ENCODE measurements around the gene LHCGR. TPM values are rescaled to one million over a fixed set of nuclear protein-coding genes. Genes with fewer than 3 reads are reported as not detected.

Gene LHCGR
- total RNA-seq, 2 experiments from 2014 or later = not detected

- ChIA-PET POLR2A (interaction anchor here (1.3 kb wide), 1 partner anchor 12 kb away, joined by 5 read pairs; no protein-coding TSS in a partner anchor), CTCF (ENCODE audit: unreplicated experiment) (no interaction called here)
These were observed 40.3 kb downstream of the LHCGR start for GRCh38 chr2:48715042-48715899.

GRCh38 chr2:48714245-48714644 is 41.3 kb downstream of the LHCGR start:
- Histone ChIP-seq H3K79me2 (ENCODE audit: insufficient read depth, low read depth, low read length) (no peaks in the 10 kb centered on the region), H3K27ac (ENCODE audit: low read depth, low read length, poor library complexity, severe bottlenecking) (no peak overlapping the region), H2AFZ (ENCODE audit: low read length) (no peak overlapping the region), H3K36me3 (ENCODE audit: insufficient read depth, low read length) (no peaks in the 10 kb centered on the region), H3K4me3 (ENCODE audit: low read depth, low read length, poor library complexity, severe bottlenecking) (no peak overlapping the region), H3K4me2 (ENCODE audit: low read length) (no peak overlapping the region), H4K20me1 (ENCODE audit: insufficient read depth, low read length) (no peaks in the 10 kb centered on the region), H3K4me1 (ENCODE audit: insufficient read depth, low read length, poor library complexity, severe bottlenecking) (no peaks in the 10 kb centered on the region), H3K9me2 (ENCODE audit: insufficient read depth, low read length) (no peaks in the 10 kb centered on the region), H3K9me3 (ENCODE audit: low read length) (no peaks in the 10 kb centered on the region)
- no peak for TF ChIP-seq CTCF (conservative IDR thresholded peaks at IDR 0.05; ENCODE audit: low read length)
- no peak for TF ChIP-seq EZH2phosphoT487 (IDR thresholded peaks at IDR 0.05; ENCODE audit: borderline replicate concordance, low read depth, low read length)
- no TSS peak for BruUV-seq (replicated peaks)
- ChIA-PET CTCF (ENCODE audit: unreplicated experiment) (no interaction called here), POLR2A (no interaction called here)
- no peak for DNase-seq (ENCODE audit: low spot score)
- intact Hi-C loops (cut with micrococcal nuclease; ENCODE audit: unreplicated experiment) = no loop called here

More at GRCh38 chr2:48715042-48715899, 40.3 kb downstream of the LHCGR start:
- no peaks in the 10 kb centered on the region for H3K9me3 ChIP-seq (ENCODE audit: low read length)
- H4K20me1 ChIP-seq (ENCODE audit: insufficient read depth, low read length) = no peaks in the 10 kb centered on the region
- no peaks in the 10 kb centered on the region for H3K4me1 ChIP-seq (ENCODE audit: insufficient read depth, low read length, poor library complexity, severe bottlenecking)
- no peak overlapping the region for H3K4me3 ChIP-seq (ENCODE audit: low read depth, low read length, poor library complexity, severe bottlenecking)
- H3K27ac ChIP-seq (ENCODE audit: low read depth, low read length, poor library complexity, severe bottlenecking) = no peak overlapping the region
- H3K36me3 ChIP-seq (ENCODE audit: insufficient read depth, low read length) = no peaks in the 10 kb centered on the region
- no peak overlapping the region for H2AFZ ChIP-seq (ENCODE audit: low read length)
- no TSS peak for BruUV-seq (replicated peaks)
- TF ChIP-seq CTCF (conservative IDR thresholded peaks at IDR 0.05; ENCODE audit: low read length) (no peak), EZH2phosphoT487 (IDR thresholded peaks at IDR 0.05; ENCODE audit: borderline replicate concordance, low read depth, low read length) (no peak)
- no peaks in the 10 kb centered on the region for H3K79me2 ChIP-seq (ENCODE audit: insufficient read depth, low read depth, low read length)
- intact Hi-C loops (cut with micrococcal nuclease; ENCODE audit: unreplicated experiment) = no loop called here
- no peak for DNase-seq (ENCODE audit: low spot score)
- H3K4me2 ChIP-seq (ENCODE audit: low read length) = no peak overlapping the region
- no peaks in the 10 kb centered on the region for H3K9me2 ChIP-seq (ENCODE audit: insufficient read depth, low read length)

- BruUV-seq (replicated peaks) = no TSS peak
- Histone ChIP-seq H3K4me3 (ENCODE audit: low read depth, low read length, poor library complexity, severe bottlenecking) (no peak overlapping the region), H3K4me1 (ENCODE audit: insufficient read depth, low read length, poor library complexity, severe bottlenecking) (no peaks in the 10 kb centered on the region), H3K4me2 (ENCODE audit: low read length) (no peak overlapping the region), H3K9me3 (ENCODE audit: low read length) (no peaks in the 10 kb centered on the region), H3K79me2 (ENCODE audit: insufficient read depth, low read depth, low read length) (no peaks in the 10 kb centered on the region), H3K36me3 (ENCODE audit: insufficient read depth, low read length) (no peaks in the 10 kb centered on the region), H2AFZ (ENCODE audit: low read length) (no peak overlapping the region), H3K27ac (ENCODE audit: low read depth, low read length, poor library complexity, severe bottlenecking) (no peak overlapping the region), H4K20me1 (ENCODE audit: insufficient read depth, low read length) (no peaks in the 10 kb centered on the region), H3K9me2 (ENCODE audit: insufficient read depth, low read length) (no peaks in the 10 kb centered on the region)
- DNase-seq (ENCODE audit: low spot score) = no peak
- intact Hi-C loops (cut with micrococcal nuclease; ENCODE audit: unreplicated experiment) = no loop called here
- ChIA-PET POLR2A (no interaction called here), CTCF (ENCODE audit: unreplicated experiment) (no interaction called here)
- TF ChIP-seq EZH2phosphoT487 (IDR thresholded peaks at IDR 0.05; ENCODE audit: borderline replicate concordance, low read depth, low read length) (no peak), CTCF (conservative IDR thresholded peaks at IDR 0.05; ENCODE audit: low read length) (no peak)
These were observed 41.9 kb downstream of the LHCGR start for GRCh38 chr2:48713647-48714046.
